HG02840 (cell line): Measurements from ENCODE around the gene FBXO34.

Experiments used
- ATAC-seq: cut with Tn5 transposase; IDR thresholded peaks from one replicate; pipeline ENCODE4 v1.9.1; 2021; ENCODE audit warnings: mild to moderate bottlenecking, moderate library complexity, moderate number of reproducible peaks; ENCODE audit not compliant: unreplicated experiment, low FRiP score

Gene FBXO34

GRCh38 chr14:55271572-55272298 lies 514 bp downstream of the FBXO34 start:
- peak; percentile 42 for ATAC-seq

GRCh38 chr14:55272387-55272786 lies 1.2 kb downstream of the FBXO34 start:
- ATAC-seq = no peak

GRCh38 chr14:55272922-55273321 lies 1.7 kb downstream of the FBXO34 start:
- ATAC-seq = no peak

GRCh38 chr14:55274146-55274545 lies 2.9 kb downstream of the FBXO34 start:
- no peak for ATAC-seq

- ATAC-seq = no peak
Observed at GRCh38 chr14:55274751-55275150, 3.5 kb downstream of the FBXO34 start.

- ATAC-seq = no peak
Observed at GRCh38 chr14:55276736-55277135, 5.5 kb downstream of the FBXO34 start.

GRCh38 chr14:55277972-55278740 lies 6.9 kb downstream of the FBXO34 start:
- ATAC-seq = peak; percentile 72

- ATAC-seq = no peak
Observed at GRCh38 chr14:55279384-55279783, 8.2 kb downstream of the FBXO34 start.

GRCh38 chr14:55281316-55281839 lies 10.2 kb downstream of the FBXO34 start:
- ATAC-seq = no peak

GRCh38 chr14:55285048-55285652 lies 13.9 kb downstream of the FBXO34 start:
- no peak for ATAC-seq

- no peak for ATAC-seq
Observed at GRCh38 chr14:55288439-55288838, 17.2 kb downstream of the FBXO34 start.

- no peak for ATAC-seq
Observed at GRCh38 chr14:55291480-55292081, 20.4 kb downstream of the FBXO34 start.

- ATAC-seq = no peak
Observed at GRCh38 chr14:55294603-55295002, 23.4 kb downstream of the FBXO34 start.

- ATAC-seq = no peak
Observed at GRCh38 chr14:55297611-55298499, 26.6 kb downstream of the FBXO34 start.

- ATAC-seq = no peak
Observed at GRCh38 chr14:55298500-55298822, 27.2 kb downstream of the FBXO34 start.

GRCh38 chr14:55301437-55302121 lies 30.4 kb downstream of the FBXO34 start:
- no peak for ATAC-seq

GRCh38 chr14:55302367-55303124 lies 31.3 kb downstream of the FBXO34 start:
- ATAC-seq = no peak

GRCh38 chr14:55303125-55303499 lies 31.9 kb downstream of the FBXO34 start:
- no peak for ATAC-seq

GRCh38 chr14:55303691-55304145 lies 32.5 kb downstream of the FBXO34 start:
- no peak for ATAC-seq
